HT1080 (cell line): ENCODE measurements around the gene ZNF497. TPM values are rescaled to one million over a fixed set of nuclear protein-coding genes. Genes with fewer than 3 reads are reported as not detected.
"Not testable (repeated sequence)": the region's sequence is repeated elsewhere in the genome, so short reads cannot be mapped to it uniquely, and the experiment has no call there.

Source experiments
- DNase-seq: peaks from one replicate; pipeline ENCODE4 v3.0.0-alpha.2; 2015; ENCODE audit warnings: low read depth
- small RNA-seq: library from RNA; depleted of rRNA; stranded (forward); fragments of <200 nt; gene quantifications from one replicate; pipeline ENCODE3, GENCODE V24; 2014
- total RNA-seq: library from RNA; depleted of rRNA; stranded (reverse); fragments of >200 nt; shearing (Covaris generic); gene quantifications from 2 replicates; pipeline ENCODE4 v1.2.3, GENCODE V29; 2014; rRNA removed

Gene ZNF497
- total RNA-seq, 1 experiment from 2014 or later, result 2.1 TPM

DNA sequence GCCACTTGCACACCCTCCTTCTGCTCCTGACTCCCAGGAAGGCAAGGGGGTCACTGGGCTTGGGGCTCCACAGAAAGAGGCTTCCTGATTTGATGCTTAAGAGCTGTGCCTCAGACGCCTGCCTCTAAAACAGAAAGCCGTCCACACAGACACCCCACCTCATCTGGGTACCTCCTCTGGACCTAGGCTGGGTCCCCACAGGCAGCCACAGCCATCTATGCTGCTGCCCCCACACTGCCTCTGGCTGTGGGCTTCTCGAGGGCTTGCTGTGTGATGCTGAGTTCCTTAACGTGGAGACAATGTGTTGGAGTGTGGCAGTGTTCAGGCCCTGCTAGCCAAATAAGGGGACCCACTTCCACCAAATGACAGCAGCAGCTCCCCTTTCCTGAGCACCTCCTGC is 44.3 kb downstream of the ZNF497 start:
- no peak for DNase-seq

GRCh38 chr19:58317476-58318072 is 45.0 kb downstream of the ZNF497 start:
- no peak for DNase-seq

DNA sequence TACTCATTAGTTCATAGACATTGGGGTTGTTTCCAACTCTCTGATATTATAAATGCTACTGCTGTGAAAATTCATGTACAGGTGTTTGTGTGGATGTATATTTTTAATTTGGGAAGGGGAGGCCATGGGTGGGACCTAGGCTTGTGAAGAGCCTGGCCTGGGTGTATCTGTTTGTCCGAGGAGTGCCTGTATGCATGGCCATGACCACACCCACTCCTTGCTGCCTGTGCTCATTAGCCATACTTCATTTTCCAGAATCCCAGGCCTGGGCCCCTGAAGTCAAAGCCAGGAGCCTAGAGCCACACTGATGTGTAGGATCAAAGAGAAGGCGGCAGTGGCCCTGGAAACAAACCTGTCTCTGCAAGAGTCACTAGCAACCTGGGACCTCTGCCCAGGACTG is 47.0 kb downstream of the ZNF497 start:
- no peak for DNase-seq

GRCh38 chr19:58311345-58311865 is 51.1 kb downstream of the ZNF497 start:
- no peak for DNase-seq

- DNase-seq, result not testable (repeated sequence)
These were observed 51.9 kb downstream of the ZNF497 start for GRCh38 chr19:58310685-58311084.

GRCh38 chr19:58307736-58308135 is 54.8 kb downstream of the ZNF497 start:
- DNase-seq, result no peak

- peak; percentile 14 for DNase-seq
These were observed 56.6 kb downstream of the ZNF497 start for GRCh38 chr19:58305932-58306323.

- peak; percentile 97 for DNase-seq
These were observed 57.3 kb downstream of the ZNF497 start, which contains the start of gene ERVK3-1 for GRCh38 chr19:58305065-58305931. ERVK3-1 (plus strand) TSS chr19:58305377; CDS start chr19:58312169, 6,792 bp downstream.

DNA sequence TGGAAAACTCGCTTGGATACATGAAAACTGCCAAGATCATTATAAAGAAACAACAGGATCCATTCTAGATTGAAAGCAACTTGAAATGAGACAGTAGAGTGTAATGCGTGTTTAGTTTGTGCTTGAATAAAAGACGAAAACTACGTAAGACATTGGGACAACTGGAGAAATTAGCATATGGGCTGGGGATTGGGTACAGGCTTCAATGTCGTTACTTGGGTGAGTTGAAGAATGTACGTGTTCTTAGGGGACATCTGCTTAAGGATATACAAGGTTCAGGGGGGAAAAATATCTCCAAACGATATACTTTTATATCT is 57.8 kb downstream of the ZNF497 start:
- no peak for DNase-seq

Small RNAs within 50 kb of the gene (small RNA-seq; reads per million reads assigned to genes)
- gene MIR4754, result not detected
- gene MIR6806, result not detected
- not detected for gene RNA5SP473

Other genes starting within 250 kb of the ZNF497 start
- 7.1 and 9.0 TPM in 2 replicates for gene ZNF329, start 212.0 kb downstream of the ZNF497 start, total RNA-seq
- 27.6 and 28.4 TPM in 2 replicates for gene ZNF274, start 179.7 kb downstream of the ZNF497 start, total RNA-seq
- 36.6 and 62.3 TPM in 2 replicates for gene ZNF544, start 133.8 kb downstream of the ZNF497 start, total RNA-seq
- gene ZNF8, start 83.8 kb downstream of the ZNF497 start, total RNA-seq, result 3.1 TPM in 2 replicates
- gene ERVK3-1, start 57.4 kb downstream of the ZNF497 start, total RNA-seq, result 78.6 and 105 TPM in 2 replicates
- 3.7 and 5.2 TPM in 2 replicates for gene ZSCAN22, start 35.8 kb downstream of the ZNF497 start, total RNA-seq
- gene A1BG, start 9.3 kb downstream of the ZNF497 start, total RNA-seq, result 20.3 and 22.8 TPM in 2 replicates
- 0.08 and 1.4 TPM in 2 replicates for gene ZNF837, start 18.3 kb upstream of the ZNF497 start, total RNA-seq
- gene RPS5, start 24.5 kb upstream of the ZNF497 start, total RNA-seq, result 3,183 and 4,090 TPM in 2 replicates
- 0.24 TPM in 1 of 2 replicates, not detected in the other for gene RNF225, start 32.9 kb upstream of the ZNF497 start, total RNA-seq
- 27.4 and 33.4 TPM in 2 replicates for gene ZNF584, start 45.9 kb upstream of the ZNF497 start, total RNA-seq
- 3.5 and 4.3 TPM in 2 replicates for gene ZNF132, start 77.4 kb upstream of the ZNF497 start, total RNA-seq
- 17.6 and 19.1 TPM in 2 replicates for gene ZNF324B, start 88.9 kb upstream of the ZNF497 start, total RNA-seq
- gene ZNF324, start 104.3 kb upstream of the ZNF497 start, total RNA-seq, result 13.5 and 17.2 TPM in 2 replicates
- 9.7 and 13.2 TPM in 2 replicates for gene ZNF446, start 113.6 kb upstream of the ZNF497 start, total RNA-seq
- gene SLC27A5, start 149.2 kb upstream of the ZNF497 start, total RNA-seq, result 26.3 and 28.9 TPM in 2 replicates
- 9.2 and 12.5 TPM in 2 replicates for gene ZBTB45, start 157.1 kb upstream of the ZNF497 start, total RNA-seq
- 1,553 and 2,010 TPM in 2 replicates for gene TRIM28, start 181.3 kb upstream of the ZNF497 start, total RNA-seq
- 98.7 and 107 TPM in 2 replicates for gene CHMP2A, start 192.4 kb upstream of the ZNF497 start, total RNA-seq
- gene UBE2M, start 195.9 kb upstream of the ZNF497 start, total RNA-seq, result 229 and 237 TPM in 2 replicates
- 13.5 and 15.5 TPM in 2 replicates for gene MZF1, start 210.6 kb upstream of the ZNF497 start, total RNA-seq